ENCODE measurements around the gene CCL24. TPM values are rescaled to one million over a fixed set of nuclear protein-coding genes. Genes with fewer than 3 reads are reported as not detected.

The CCL24 gene
- total RNA-seq, 4 donors from 2014 or later: 2.2 to 9.3 TPM; not detected in 2

DNA sequence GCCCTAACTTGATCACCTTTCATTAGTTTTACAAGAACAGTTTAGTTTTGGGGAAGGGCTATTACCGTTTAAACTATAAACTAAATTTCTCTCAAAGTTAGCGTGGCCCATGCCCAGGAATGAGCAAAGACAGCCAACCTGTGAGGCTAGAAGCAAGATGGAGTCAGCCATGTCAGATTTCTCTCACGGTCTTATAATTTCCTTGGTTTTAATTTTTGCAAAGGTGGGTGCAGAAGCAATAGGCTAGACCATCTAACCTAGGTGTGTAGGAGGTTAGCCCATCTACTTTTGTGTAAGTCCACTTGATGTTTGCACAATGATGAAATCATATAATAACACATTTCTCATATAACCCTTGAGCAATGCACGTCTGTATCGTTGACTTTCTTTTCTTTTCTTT, 8.9 kb downstream of the CCL24 start:
- TF ChIP-seq, protein P1, sequence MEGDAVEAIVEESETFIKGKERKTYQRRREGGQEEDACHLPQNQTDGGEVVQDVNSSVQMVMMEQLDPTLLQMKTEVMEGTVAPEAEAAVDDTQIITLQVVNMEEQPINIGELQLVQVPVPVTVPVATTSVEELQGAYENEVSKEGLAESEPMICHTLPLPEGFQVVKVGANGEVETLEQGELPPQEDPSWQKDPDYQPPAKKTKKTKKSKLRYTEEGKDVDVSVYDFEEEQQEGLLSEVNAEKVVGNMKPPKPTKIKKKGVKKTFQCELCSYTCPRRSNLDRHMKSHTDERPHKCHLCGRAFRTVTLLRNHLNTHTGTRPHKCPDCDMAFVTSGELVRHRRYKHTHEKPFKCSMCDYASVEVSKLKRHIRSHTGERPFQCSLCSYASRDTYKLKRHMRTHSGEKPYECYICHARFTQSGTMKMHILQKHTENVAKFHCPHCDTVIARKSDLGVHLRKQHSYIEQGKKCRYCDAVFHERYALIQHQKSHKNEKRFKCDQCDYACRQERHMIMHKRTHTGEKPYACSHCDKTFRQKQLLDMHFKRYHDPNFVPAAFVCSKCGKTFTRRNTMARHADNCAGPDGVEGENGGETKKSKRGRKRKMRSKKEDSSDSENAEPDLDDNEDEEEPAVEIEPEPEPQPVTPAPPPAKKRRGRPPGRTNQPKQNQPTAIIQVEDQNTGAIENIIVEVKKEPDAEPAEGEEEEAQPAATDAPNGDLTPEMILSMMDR (IDR thresholded peaks at IDR 0.05; ENCODE audit: low read depth): no peak

DNA sequence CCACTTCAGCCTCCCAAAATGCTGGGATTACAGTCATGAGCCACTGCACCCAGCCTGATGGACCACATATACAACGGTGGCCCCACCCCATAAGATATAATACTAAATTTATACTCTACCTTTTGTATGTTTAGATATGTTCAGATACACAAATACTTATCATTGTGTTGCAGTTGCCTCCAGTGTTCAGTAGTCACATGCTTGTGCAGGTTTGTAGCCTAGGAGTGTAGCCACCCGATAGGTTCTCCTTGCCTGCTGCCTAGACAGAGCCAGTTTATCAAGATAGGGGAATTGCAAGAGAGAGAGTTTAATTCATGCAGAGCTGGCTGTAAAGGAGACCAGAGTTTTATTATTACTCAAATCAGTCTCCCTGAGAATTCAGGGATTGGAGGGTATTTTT, 9.6 kb downstream of the CCL24 start:
- TF ChIP-seq, protein P1 (IDR thresholded peaks at IDR 0.05; ENCODE audit: low read depth): no peak

DNA sequence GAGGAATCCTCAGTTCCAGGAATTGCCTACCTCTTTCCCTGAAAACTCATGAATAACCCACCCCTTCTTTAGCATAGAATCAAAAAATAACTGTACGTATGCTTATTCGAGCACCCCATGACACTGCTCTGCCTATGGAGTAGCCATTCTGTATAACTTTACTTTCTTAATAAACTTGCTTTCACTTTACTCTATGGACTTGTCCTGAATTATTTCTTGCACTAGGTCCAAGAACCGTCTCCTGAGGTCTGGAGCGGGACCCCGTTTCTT, 11.1 kb downstream of the CCL24 start:
- TF ChIP-seq, protein P1 (IDR thresholded peaks at IDR 0.05; ENCODE audit: low read depth): no peak

DNA sequence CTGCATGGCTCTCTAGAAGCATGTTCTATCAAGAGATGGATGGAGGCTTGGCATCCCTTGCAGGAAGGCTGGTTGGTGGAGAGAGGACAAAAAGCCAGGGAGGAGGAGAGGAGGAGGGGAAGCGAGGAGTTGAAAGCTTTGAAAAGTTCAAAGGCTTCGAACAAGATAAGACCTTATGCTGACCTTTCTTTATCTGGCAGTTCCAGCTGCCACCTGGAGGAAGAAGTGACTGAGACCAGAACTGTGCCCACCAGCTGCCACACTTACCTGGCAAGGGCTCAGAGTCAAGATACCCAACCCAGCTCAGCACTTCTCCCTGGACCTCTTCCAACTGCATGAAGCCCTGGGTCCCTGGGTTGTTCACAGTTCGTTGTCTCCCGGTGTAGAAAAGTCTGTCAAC, 14.8 kb downstream of the CCL24 start:
- TF ChIP-seq, protein P1 (IDR thresholded peaks at IDR 0.05; ENCODE audit: low read depth): no peak

DNA sequence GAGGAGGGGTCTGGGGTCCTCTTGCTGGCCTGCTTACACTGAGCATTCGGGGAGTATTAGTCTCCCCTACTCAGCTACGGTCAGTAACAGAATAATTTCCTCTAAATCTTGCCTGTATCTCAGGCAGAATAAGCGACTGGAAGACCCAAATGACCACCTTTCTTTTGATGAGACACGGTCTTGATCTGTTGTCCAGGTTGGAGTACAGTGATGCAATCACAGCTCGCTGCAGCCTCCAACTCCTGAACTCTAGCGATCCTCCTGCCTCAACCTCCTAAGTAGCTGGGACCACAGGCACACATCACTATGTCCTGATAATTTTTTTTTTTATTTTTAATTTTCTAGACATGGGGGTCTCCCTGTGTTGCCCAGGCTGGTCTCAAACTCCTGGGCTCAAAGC, 17.2 kb downstream of the CCL24 start:
- TF ChIP-seq, protein P1 (IDR thresholded peaks at IDR 0.05; ENCODE audit: low read depth): no peak

DNA sequence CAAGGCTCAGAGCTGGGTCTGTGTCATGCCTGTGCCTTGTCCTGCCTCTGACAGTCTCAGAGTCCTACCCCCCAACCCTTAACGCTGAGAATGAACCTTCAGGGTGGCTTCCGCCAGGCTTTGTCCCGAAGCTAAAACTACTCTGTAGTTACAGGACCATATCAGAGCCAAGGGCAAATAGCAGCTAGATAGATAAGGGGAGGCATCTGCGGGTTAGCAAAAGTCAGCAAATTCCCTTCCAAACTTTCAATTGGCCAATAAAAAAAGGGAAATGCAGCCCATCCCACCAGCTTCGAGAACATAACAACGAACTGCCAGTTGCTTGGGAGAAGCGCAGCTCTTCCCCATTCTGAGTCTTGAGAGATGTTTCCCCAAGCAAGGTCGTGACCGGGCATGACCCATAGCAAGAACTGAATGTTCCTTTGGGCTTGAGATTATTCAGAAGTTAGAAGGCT, 17.7 kb downstream of the CCL24 start:
- TF ChIP-seq, protein P1 (IDR thresholded peaks at IDR 0.05; ENCODE audit: low read depth): no peak

DNA sequence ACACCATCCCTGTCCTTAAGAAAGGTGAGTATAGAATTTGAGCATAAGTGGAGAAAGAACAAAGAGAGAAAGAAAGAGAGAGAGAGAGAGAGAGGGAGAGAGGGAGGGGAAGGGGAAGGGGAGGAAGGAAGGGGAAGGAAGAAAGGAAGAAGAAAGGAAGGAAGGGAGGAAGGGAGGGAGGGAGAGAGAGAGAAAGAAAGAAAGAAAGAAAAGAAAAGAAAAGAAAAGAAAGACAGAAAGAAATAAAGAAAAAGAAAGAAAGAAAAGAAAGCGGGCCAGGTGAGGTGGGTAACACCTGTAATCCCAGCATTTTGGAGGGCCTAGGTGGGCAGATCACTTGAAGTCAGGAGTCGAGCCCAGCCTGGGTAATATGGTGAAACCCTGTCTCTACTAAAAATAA, 19.9 kb downstream of the CCL24 start:
- TF ChIP-seq, protein P1 (IDR thresholded peaks at IDR 0.05; ENCODE audit: low read depth): no peak
